Left lung (tissue), 10 donors: ENCODE data around the gene RAB3GAP1. TPM values are rescaled to one million over a fixed set of nuclear protein-coding genes. Genes with fewer than 3 reads are reported as not detected.
A peak's percentile ranks its signal among the peaks of the same experiment; 100 is the strongest.

Experiments
- ATAC-seq: fragments of 200-7000 bp; cut with Tn5 transposase; one replicate; pipeline ENCODE4 v1.9.1; 2020; ENCODE audit warnings: moderate library complexity
- DNase-seq, 4 donors: peaks; one replicate each; pipeline ENCODE4 v3.0.0-alpha.2; 2013 to 2020
- H3K27ac ChIP-seq, 2 donors: fragments of 200-600 bp; sonication (generic) in 1 of 2; one replicate each; pipeline versions ENCODE4 v1.5.0 to v1.8.0; 2020 to 2021
- H3K27me3 ChIP-seq, 2 donors: fragments of 200-600 bp; sonication (generic) in 1 of 2; one replicate each; pipeline versions ENCODE4 v1.5.0 to v1.8.0; 2020 to 2021
- H3K36me3 ChIP-seq, 2 donors: fragments of 200-600 bp; sonication (generic) in 1 of 2; one replicate each; pipeline versions ENCODE4 v1.5.0 to v1.8.0; 2020 to 2021
- H3K4me1 ChIP-seq, 2 donors: fragments of 200-600 bp; one replicate each; pipeline ENCODE4 v1.8.0; 2021
- H3K4me3 ChIP-seq, 2 donors: fragments of 200-600 bp; sonication (generic) in 1 of 2; one replicate each; pipeline versions ENCODE4 v1.5.0 to v1.8.0; 2020 to 2021; ENCODE audit warnings: mild to moderate bottlenecking in 1 of 2
- H3K9me3 ChIP-seq, 2 donors: fragments of 200-600 bp; sonication (generic) in 1 of 2; one replicate each; pipeline versions ENCODE4 v1.5.0 to v1.8.0; 2020 to 2021
- CTCF ChIP-seq, 2 donors: fragments of 200-600 bp; sonication (generic) in 1 of 2; IDR thresholded peaks; one replicate each; pipeline versions ENCODE4 v1.5.0 to v1.8.0; 2021; ENCODE audit warnings: antibody characterized with exemption in 2 of 2
- intact Hi-C, 2 donors: fragments of 100-400 bp; cut with DNase I; formaldehyde crosslinking; loops; one replicate each; pipeline versions ENCODE4 v1.11.2 to v1.14.2; 2022
- polyA plus RNA-seq, 6 donors: library from polyadenylated mRNA; unstranded; fragments of 120-200 nt; gene quantifications; one replicate each; pipeline ENCODE4 v1.2.1, GENCODE V29; 2013; ENCODE audit not compliant: insufficient read length in 6 of 6
- total RNA-seq, 2 donors: library from RNA; stranded (reverse); fragmentation: NEBNext Ultra II Directional; extraction: Animal tissue kit (Norgen Biotek cat#: 25700); gene quantifications; one replicate each; pipeline ENCODE4 v1.2.1, GENCODE V29; 2021
- donor health status: DM: no; HTN: yes; CAD: no.
- donor health status: DM: no; HTN: no; CAD: no.

The RAB3GAP1 gene
- total and polyA plus RNA-seq, 8 donors, result 40.2 to 68.1 (median 59.7) TPM

- no peak overlapping the region for H3K27ac ChIP-seq
- H3K9me3 ChIP-seq, result peaks cover 0 to 10% of the 10 kb centered on the region in 2 donors
- no peaks in the 10 kb centered on the region for H3K4me1 ChIP-seq
- no peaks in the 10 kb centered on the region for H3K27me3 ChIP-seq
- no peak for TF ChIP-seq CTCF (IDR thresholded peaks at IDR 0.05)
- no peak for ATAC-seq
- no peak overlapping the region for H3K4me3 ChIP-seq
- peaks cover 0 to 69% of the 10 kb centered on the region in 2 donors for H3K36me3 ChIP-seq
- intact Hi-C loops, result no loop called here
- no peak for DNase-seq
Measured at GRCh38 chr2:135142323-135142722, 90.2 kb downstream of the RAB3GAP1 start.

- DNase-seq, result no peak
- Histone ChIP-seq H3K27ac (no peak overlapping the region), H3K4me1 (no peaks in the 10 kb centered on the region), H3K9me3 (peaks cover 0 to 10% of the 10 kb centered on the region in 2 donors), H3K36me3 (peaks cover 0 to 49% of the 10 kb centered on the region in 2 donors), H3K27me3 (no peaks in the 10 kb centered on the region), H3K4me3 (no peak overlapping the region)
- no peak for TF ChIP-seq CTCF (IDR thresholded peaks at IDR 0.05)
- ATAC-seq, result no peak
- intact Hi-C loops, result no loop called here
Measured at GRCh38 chr2:135144343-135144742, 92.3 kb downstream of the RAB3GAP1 start.

DNA sequence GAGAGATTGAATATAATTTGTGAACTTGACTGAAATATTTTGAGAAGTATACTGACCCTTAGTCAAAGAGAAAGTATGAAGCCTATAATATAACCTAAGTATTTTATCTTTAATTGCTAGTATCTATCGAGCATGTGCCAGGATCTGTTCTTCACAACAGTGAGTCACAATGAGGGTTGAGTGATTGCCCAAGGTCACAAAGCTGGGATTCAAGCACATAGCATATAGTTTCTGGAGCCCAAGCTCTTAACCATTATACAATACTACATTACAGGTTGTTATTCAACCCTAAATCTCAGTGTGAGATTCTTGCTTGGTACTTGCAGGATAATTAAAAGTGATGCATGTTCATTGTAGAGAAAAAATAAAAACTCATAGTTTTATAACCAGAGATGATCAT lies 97.2 kb downstream of the RAB3GAP1 start:
- no peaks in the 10 kb centered on the region for H3K27me3 ChIP-seq
- intact Hi-C loops, result no loop called here
- peaks cover 0 to 48% of the 10 kb centered on the region in 2 donors for H3K36me3 ChIP-seq
- TF ChIP-seq CTCF (IDR thresholded peaks at IDR 0.05), result no peak
- no peak overlapping the region for H3K27ac ChIP-seq
- no peak overlapping the region for H3K4me3 ChIP-seq
- DNase-seq (no peak), ATAC-seq (no peak)
- H3K9me3 ChIP-seq, result no peaks in the 10 kb centered on the region
- H3K4me1 ChIP-seq, result no peaks in the 10 kb centered on the region

DNA sequence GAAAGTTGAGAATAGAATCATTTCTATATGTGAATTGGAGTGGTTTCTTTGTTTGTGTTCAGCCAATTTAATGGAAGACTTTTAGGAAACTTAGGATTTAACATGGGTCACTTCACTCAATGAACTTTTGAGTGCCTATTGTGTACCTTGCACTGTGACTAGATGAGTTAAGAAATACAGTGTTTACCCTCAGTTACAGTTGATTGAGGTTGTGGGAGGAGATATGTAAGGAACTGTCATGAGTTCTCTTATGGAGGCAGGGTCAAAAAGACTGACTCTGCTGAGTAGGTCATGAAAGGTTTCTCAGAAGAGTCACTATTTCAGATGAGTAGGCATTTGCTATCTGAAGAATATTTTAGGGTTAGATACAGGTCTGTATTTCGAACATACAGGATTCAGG lies 98.6 kb downstream of the RAB3GAP1 start:
- H3K4me3 ChIP-seq, result no peak overlapping the region
- TF ChIP-seq CTCF (IDR thresholded peaks at IDR 0.05), result no peak
- no peaks in the 10 kb centered on the region for H3K9me3 ChIP-seq
- peaks cover 0 to 58% of the 10 kb centered on the region in 2 donors for H3K36me3 ChIP-seq
- H3K27me3 ChIP-seq, result no peaks in the 10 kb centered on the region
- intact Hi-C loops, result no loop called here
- DNase-seq, result peak in 1 of 4 donors; percentile 5
- no peaks in the 10 kb centered on the region for H3K4me1 ChIP-seq
- ATAC-seq, result peak; percentile 92
- no peak overlapping the region for H3K27ac ChIP-seq

GRCh38 chr2:135151615-135152014 lies 99.5 kb downstream of the RAB3GAP1 start:
- no peak for ATAC-seq
- H3K4me3 ChIP-seq, result no peak overlapping the region
- H3K36me3 ChIP-seq, result peaks cover 0 to 64% of the 10 kb centered on the region in 2 donors
- no peak overlapping the region for H3K27ac ChIP-seq
- H3K27me3 ChIP-seq, result no peaks in the 10 kb centered on the region
- H3K4me1 ChIP-seq, result no peaks in the 10 kb centered on the region
- no peaks in the 10 kb centered on the region for H3K9me3 ChIP-seq
- DNase-seq, result no peak
- intact Hi-C loops, result no loop called here
- TF ChIP-seq CTCF (IDR thresholded peaks at IDR 0.05), result no peak
